OCI-LY3 (cell line): ENCODE measurements around the gene NDRG2.

Source experiments
- EZH2phosphoT487 ChIP-seq: fragments of 200-600 bp; shearing (Covaris generic); IDR thresholded peaks from 2 replicates; pipeline ENCODE4 v1.6.1; 2018; ENCODE audit warnings: antibody characterized with exemption, mixed run types, low read depth
- TF ChIP-seq, protein P1 (sequence below): fragments of 200-600, 300-600 bp; sonication (generic); IDR thresholded peaks from 2 replicates; pipeline ENCODE4 v1.5.1; 2014; ENCODE audit warnings: antibody characterized with exemption, low read length, low read depth

DNA sequence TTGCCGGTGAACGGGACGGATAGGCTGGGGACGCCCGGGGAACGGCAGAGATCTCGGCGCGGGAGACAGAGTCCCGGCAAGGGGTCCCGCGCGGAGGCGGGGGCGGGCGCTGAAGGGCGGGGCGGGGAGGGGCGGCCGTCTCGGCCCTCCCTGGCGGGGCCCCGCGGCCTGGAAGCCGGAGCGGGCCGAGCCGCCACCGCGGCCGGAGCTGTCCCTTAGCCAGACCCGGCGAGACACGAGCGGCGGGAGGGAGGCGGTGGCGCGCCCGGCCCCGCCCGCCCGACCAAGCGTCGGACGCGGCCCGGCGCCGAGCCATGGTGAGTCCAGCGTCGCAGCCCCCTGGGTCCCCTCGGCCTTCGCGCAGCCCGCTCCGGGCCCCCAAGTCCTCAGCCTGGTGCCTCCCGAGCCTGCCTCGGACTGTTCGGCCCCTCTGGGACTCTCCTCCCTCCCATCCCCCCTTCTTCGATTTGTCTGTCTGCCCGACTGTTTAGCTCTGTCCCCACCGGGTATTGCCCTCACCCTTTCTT is 45.3 kb upstream of the NDRG2 start, which contains the start of gene ARHGEF40:
- TF ChIP-seq, protein P1, sequence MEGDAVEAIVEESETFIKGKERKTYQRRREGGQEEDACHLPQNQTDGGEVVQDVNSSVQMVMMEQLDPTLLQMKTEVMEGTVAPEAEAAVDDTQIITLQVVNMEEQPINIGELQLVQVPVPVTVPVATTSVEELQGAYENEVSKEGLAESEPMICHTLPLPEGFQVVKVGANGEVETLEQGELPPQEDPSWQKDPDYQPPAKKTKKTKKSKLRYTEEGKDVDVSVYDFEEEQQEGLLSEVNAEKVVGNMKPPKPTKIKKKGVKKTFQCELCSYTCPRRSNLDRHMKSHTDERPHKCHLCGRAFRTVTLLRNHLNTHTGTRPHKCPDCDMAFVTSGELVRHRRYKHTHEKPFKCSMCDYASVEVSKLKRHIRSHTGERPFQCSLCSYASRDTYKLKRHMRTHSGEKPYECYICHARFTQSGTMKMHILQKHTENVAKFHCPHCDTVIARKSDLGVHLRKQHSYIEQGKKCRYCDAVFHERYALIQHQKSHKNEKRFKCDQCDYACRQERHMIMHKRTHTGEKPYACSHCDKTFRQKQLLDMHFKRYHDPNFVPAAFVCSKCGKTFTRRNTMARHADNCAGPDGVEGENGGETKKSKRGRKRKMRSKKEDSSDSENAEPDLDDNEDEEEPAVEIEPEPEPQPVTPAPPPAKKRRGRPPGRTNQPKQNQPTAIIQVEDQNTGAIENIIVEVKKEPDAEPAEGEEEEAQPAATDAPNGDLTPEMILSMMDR = no peak
- no peak for TF ChIP-seq EZH2phosphoT487
